ENCODE results near the gene SH3YL1. TPM values are rescaled to one million over a fixed set of nuclear protein-coding genes. Genes with fewer than 3 reads are reported as not detected.

SH3YL1 gene
- total RNA-seq, 1 donor from 2014 or later, result 27.3 TPM

- Histone ChIP-seq H4K20me1 (ENCODE audit: insufficient read depth, low read length) (peaks cover 8% of the 10 kb centered on the region), H2AFZ (ENCODE audit: low read depth, low read length) (peak overlapping the region; percentile 85), H3K4me3 (ENCODE audit: insufficient read depth, low read depth, low read length) (peak overlapping the region; percentile 63), H3K36me3 (ENCODE audit: insufficient read depth, low read length) (no peaks in the 10 kb centered on the region), H3K27me3 (ENCODE audit: insufficient read depth, low read length) (peaks cover 10% of the 10 kb centered on the region), H3K9ac (ENCODE audit: low read length) (peak overlapping the region; percentile 48), H3K4me1 (ENCODE audit: insufficient read depth, low read length) (peaks cover 20% of the 10 kb centered on the region), H3K9me3 (ENCODE audit: insufficient read depth, low read depth, low read length) (no peaks in the 10 kb centered on the region), H3K27ac (ENCODE audit: low read depth, low read length) (no peak overlapping the region), H3K4me2 (ENCODE audit: low read length) (peak overlapping the region; percentile 98), H3K79me2 (ENCODE audit: insufficient read depth, low read length) (no peaks in the 10 kb centered on the region)
- H3K9me3 Mint-ChIP-seq (ENCODE audit: unreplicated experiment), result peaks cover 6% of the 10 kb centered on the region
- no peak overlapping the region for H3K27ac Mint-ChIP-seq (ENCODE audit: unreplicated experiment)
- peaks cover 20% of the 10 kb centered on the region for H3K27me3 Mint-ChIP-seq (ENCODE audit: low read depth, unreplicated experiment)
- TF ChIP-seq CTCF (IDR thresholded peaks at IDR 0.05; ENCODE audit: insufficient read depth, low read depth, low read length) (no peak), EZH2 (IDR thresholded peaks at IDR 0.05; ENCODE audit: insufficient read depth, low read length) (peak; percentile 62)
- DNase-seq (ENCODE audit: low read depth) (peak; percentile 15), FAIRE-seq (no peak)
- peaks cover 2% of the 10 kb centered on the region for H3K36me3 Mint-ChIP-seq (ENCODE audit: low read depth, unreplicated experiment)
- H3K4me3 Mint-ChIP-seq (ENCODE audit: unreplicated experiment), result peak overlapping the region; percentile 82
- H3K4me1 Mint-ChIP-seq (ENCODE audit: low read depth, unreplicated experiment), result peaks cover 14% of the 10 kb centered on the region
These were observed 25.7 kb upstream of the SH3YL1 start for GRCh38 chr2:289362-290089.

GRCh38 chr2:288758-289361, 25.0 kb upstream of the SH3YL1 start:
- peaks cover 10% of the 10 kb centered on the region for H3K27me3 ChIP-seq (ENCODE audit: insufficient read depth, low read length)

More at GRCh38 chr2:288758-289361, 25.0 kb upstream of the SH3YL1 start:
- Histone ChIP-seq H3K9me3 (ENCODE audit: insufficient read depth, low read depth, low read length) (no peaks in the 10 kb centered on the region), H3K36me3 (ENCODE audit: insufficient read depth, low read length) (no peaks in the 10 kb centered on the region), H3K4me2 (ENCODE audit: low read length) (peak overlapping the region; percentile 98), H3K9ac (ENCODE audit: low read length) (no peak overlapping the region), H3K4me3 (ENCODE audit: insufficient read depth, low read depth, low read length) (peak overlapping the region; percentile 63), H3K27ac (ENCODE audit: low read depth, low read length) (no peak overlapping the region), H2AFZ (ENCODE audit: low read depth, low read length) (no peak overlapping the region), H3K79me2 (ENCODE audit: insufficient read depth, low read length) (no peaks in the 10 kb centered on the region), H3K4me1 (ENCODE audit: insufficient read depth, low read length) (peaks cover 27% of the 10 kb centered on the region), H4K20me1 (ENCODE audit: insufficient read depth, low read length) (peaks cover 8% of the 10 kb centered on the region)
- Mint-ChIP-seq H3K27me3 (ENCODE audit: low read depth, unreplicated experiment) (peaks cover 20% of the 10 kb centered on the region), H3K36me3 (ENCODE audit: low read depth, unreplicated experiment) (peaks cover 1% of the 10 kb centered on the region), H3K4me3 (ENCODE audit: unreplicated experiment) (no peak overlapping the region), H3K4me1 (ENCODE audit: low read depth, unreplicated experiment) (peaks cover 17% of the 10 kb centered on the region), H3K27ac (ENCODE audit: unreplicated experiment) (no peak overlapping the region), H3K9me3 (ENCODE audit: unreplicated experiment) (peaks cover 6% of the 10 kb centered on the region)
- TF ChIP-seq EZH2 (IDR thresholded peaks at IDR 0.05; ENCODE audit: insufficient read depth, low read length) (peak; percentile 16), CTCF (IDR thresholded peaks at IDR 0.05; ENCODE audit: insufficient read depth, low read depth, low read length) (no peak)
- no peak for FAIRE-seq
- no peak for DNase-seq (ENCODE audit: low read depth)
